AG10803 (cell line): ENCODE results near the gene LKAAEAR1.

Experiments
- DNase-seq: peaks from one replicate; pipeline ENCODE4 v3.0.0; 2010; ENCODE audit warnings: low read depth
- H3K4me3 ChIP-seq: 2 replicates; pipeline ENCODE4 v1.5.1; 2011; ENCODE audit warnings: mild to moderate bottlenecking, low read length, control low read depth
- CTCF ChIP-seq: conservative IDR thresholded peaks from 2 replicates; pipeline ENCODE4 v1.5.1; 2011; ENCODE audit warnings: mild to moderate bottlenecking, low read length, control low read depth, inconsistent platforms

Gene LKAAEAR1

GRCh38 chr20:64035933-64036345, 48.3 kb downstream of the LKAAEAR1 start, which contains the start of gene C20orf204:
Gene C20orf204 (plus strand): TSS chr20:64036182. CDS start chr20:64036324, 142 bp downstream.
- no peak for DNase-seq
- no peak for TF ChIP-seq CTCF
- H3K4me3 ChIP-seq = no peak within 1 kb of the TSS

DNA sequence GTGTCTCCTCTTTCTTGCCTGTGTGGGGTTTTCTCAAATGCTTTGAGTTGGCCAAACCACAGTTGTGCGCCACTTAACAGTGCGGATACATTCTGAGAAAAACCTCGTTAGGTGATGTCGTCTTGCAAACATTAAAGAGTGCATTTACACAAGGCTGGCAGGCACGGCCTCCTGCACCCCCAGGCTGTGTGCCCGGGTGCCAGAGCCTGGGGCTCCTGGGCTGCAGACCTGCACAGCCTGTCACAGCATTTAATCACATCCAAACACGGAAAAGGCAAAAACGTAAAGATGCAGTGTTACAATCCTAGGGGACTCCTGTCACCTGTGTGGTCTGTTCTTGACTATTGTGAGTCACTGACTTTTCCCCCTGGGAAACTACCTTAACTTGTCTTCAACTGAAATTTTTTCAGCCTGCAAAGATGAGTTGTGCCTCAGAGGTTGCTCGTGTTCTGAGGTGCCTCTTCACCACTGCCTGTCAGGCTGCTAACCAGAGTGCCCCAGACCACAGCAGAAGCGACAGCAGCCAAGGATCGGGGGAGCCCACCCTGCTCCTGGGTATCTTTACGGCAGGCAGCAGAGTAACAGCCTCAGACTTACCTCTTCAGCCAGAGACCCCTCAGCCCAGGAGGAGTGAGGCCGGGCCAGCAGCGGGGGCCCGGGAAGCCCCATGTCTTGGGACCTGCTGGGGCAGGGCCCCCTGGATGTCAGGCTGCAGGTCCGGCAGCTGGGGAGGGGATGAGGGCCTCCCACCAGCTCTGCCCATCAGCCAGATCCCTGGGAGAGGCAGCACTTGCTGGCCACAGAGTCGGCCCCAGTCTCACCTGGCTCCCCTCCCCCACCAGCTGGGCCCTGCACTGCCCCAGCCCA, 48.9 kb downstream of the LKAAEAR1 start:
- no peak overlapping the region for H3K4me3 ChIP-seq
- DNase-seq = no peak
- no peak for TF ChIP-seq CTCF

GRCh38 chr20:64033981-64034493, 50.2 kb downstream of the LKAAEAR1 start:
- no peak for TF ChIP-seq CTCF
- no peak overlapping the region for H3K4me3 ChIP-seq
- DNase-seq = no peak
